Dedifferentiated amniotic fluid mesenchymal stem cell (primary cell): Measurements from ENCODE around the gene PPP1R14C.

Experiments used
- DNase-seq: peaks from one replicate; pipeline ENCODE4 v3.0.0-alpha.2; 2016; ENCODE audit errors: extremely low spot score

PPP1R14C gene

GRCh38 chr6:150249261-150249660 is 106.4 kb downstream of the PPP1R14C start:
- peak; percentile 83 for DNase-seq

- peak; percentile 85 for DNase-seq
Measured at GRCh38 chr6:150250826-150251225, 108.0 kb downstream of the PPP1R14C start.

- no peak for DNase-seq
Measured at GRCh38 chr6:150251566-150252186, 108.8 kb downstream of the PPP1R14C start.

GRCh38 chr6:150252714-150253444 is 110.0 kb downstream of the PPP1R14C start:
- DNase-seq, result no peak

- no peak for DNase-seq
Measured at GRCh38 chr6:150253489-150253888, 110.6 kb downstream of the PPP1R14C start.

GRCh38 chr6:150254770-150255169 is 111.9 kb downstream of the PPP1R14C start:
- DNase-seq, result peak; percentile 91

- DNase-seq, result no peak
Measured at GRCh38 chr6:150255840-150256239, 113.0 kb downstream of the PPP1R14C start.

GRCh38 chr6:150256618-150257272 is 113.9 kb downstream of the PPP1R14C start:
- no peak for DNase-seq

GRCh38 chr6:150258381-150258780 is 115.5 kb downstream of the PPP1R14C start:
- no peak for DNase-seq

- DNase-seq, result no peak
Measured at GRCh38 chr6:150260931-150261330, 118.1 kb downstream of the PPP1R14C start.

- DNase-seq, result no peak
Measured at GRCh38 chr6:150261997-150262697, 119.3 kb downstream of the PPP1R14C start.

GRCh38 chr6:150263765-150264404 is 121.0 kb downstream of the PPP1R14C start:
- DNase-seq, result no peak

GRCh38 chr6:150266309-150266708 is 123.5 kb downstream of the PPP1R14C start:
- DNase-seq, result no peak

- DNase-seq, result no peak
Measured at GRCh38 chr6:150266963-150267685, 124.3 kb downstream of the PPP1R14C start.

- DNase-seq, result peak; percentile 90
Measured at GRCh38 chr6:150267686-150268561, 125.1 kb downstream of the PPP1R14C start.

- no peak for DNase-seq
Measured at GRCh38 chr6:150269130-150269856, 126.4 kb downstream of the PPP1R14C start.

- no peak for DNase-seq
Measured at GRCh38 chr6:150269857-150270223, 127.0 kb downstream of the PPP1R14C start.

GRCh38 chr6:150270330-150271052 is 127.6 kb downstream of the PPP1R14C start:
- DNase-seq, result no peak

GRCh38 chr6:150271172-150271500 is 128.3 kb downstream of the PPP1R14C start:
- no peak for DNase-seq
